GM18526 (cell line): ENCODE measurements around the gene TAOK3.

Experiments used
- POLR2A ChIP-seq: IDR thresholded peaks from 3 replicates; pipeline ENCODE4 v1.6.1; 2011; ENCODE audit not compliant: insufficient read length; ENCODE audit errors: extremely low read depth

Gene TAOK3

DNA sequence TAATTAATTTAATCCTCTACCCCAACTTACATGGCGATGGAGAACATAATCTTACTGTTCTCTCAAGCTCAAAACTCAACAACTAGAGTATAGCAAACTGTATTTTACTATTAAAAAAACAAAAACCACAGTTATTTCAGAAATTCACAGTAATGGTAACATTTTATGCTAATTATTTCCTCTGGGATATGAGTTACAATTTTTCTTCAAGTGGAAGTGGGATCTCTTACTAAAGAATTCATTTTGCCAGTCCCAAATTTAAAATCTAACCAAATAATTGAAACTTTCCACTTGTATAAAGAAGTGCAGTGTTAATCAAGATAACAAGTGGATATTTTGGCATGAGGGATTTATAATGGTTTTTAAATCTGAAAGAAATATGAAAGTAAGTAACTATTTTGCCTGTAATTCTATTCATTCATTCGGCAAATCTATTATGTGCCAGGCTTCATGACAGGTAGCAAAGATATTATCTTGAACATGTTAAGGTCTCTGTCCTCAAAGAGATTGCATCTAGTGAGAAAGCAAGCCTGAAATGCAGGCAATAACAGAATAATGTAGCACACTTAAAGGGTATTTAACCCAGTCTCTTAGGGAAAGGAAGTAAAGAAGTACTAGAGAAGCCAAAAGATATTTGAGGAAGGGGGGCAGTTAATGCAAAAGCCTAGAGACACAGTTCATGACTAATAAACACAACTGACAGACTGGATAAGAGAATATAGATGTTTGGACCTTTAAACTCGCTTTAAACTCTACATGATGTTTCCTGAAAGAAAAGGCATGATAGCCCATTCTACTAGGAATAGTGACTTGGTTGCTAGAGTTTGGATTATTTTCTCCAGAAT, 44.0 kb downstream of the TAOK3 start:
- TF ChIP-seq POLR2A = no peak

DNA sequence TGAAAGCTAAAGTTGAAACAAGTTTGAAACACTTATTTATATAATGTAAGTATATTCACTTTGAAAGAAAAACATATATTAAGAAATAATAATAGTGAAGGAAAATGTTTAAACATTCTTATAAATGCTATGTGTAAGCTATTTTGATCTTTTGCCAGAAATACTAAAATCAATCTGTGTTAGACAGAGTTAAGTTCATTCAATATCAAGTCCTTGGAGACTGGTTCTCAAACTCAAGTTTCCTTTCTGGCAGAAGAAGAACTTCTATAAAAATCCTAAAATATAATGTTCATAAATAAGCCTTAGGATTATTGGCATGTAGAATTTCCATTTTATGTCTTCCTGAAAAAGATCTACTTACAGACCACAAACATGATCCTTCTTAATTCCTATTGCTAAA, 45.3 kb downstream of the TAOK3 start:
- no peak for TF ChIP-seq POLR2A

GRCh38 chr12:118326991-118327390, 45.7 kb downstream of the TAOK3 start:
- no peak for TF ChIP-seq POLR2A

- no peak for TF ChIP-seq POLR2A
Measured at GRCh38 chr12:118325081-118325480, 47.6 kb downstream of the TAOK3 start.

GRCh38 chr12:118319627-118320026, 53.1 kb downstream of the TAOK3 start:
- TF ChIP-seq POLR2A = no peak

DNA sequence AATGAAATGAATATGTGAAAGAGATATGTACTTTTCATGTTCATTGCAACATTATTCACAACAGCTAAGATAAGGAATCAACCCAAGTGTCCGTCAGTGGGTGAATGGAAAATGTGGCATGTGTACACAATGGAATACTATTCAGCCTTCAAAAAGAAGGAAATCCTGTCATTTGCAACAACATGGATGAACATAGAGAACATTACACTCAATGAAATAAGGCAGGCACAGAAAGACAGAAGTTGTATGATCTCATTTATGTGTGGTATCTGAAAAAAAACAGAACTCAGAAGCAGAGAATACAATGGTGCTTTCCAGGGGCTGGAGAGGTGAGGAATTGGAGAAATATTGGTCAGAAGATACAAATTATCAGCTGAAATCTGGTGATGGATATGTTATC, 54.0 kb downstream of the TAOK3 start:
- TF ChIP-seq POLR2A = no peak

GRCh38 chr12:118317729-118318128, 55.0 kb downstream of the TAOK3 start:
- no peak for TF ChIP-seq POLR2A

- TF ChIP-seq POLR2A = no peak
Measured at GRCh38 chr12:118315821-118316220, 56.9 kb downstream of the TAOK3 start.

GRCh38 chr12:118312578-118312977, 60.1 kb downstream of the TAOK3 start:
- no peak for TF ChIP-seq POLR2A

- TF ChIP-seq POLR2A = no peak
Measured at GRCh38 chr12:118311666-118312065, 61.0 kb downstream of the TAOK3 start.

DNA sequence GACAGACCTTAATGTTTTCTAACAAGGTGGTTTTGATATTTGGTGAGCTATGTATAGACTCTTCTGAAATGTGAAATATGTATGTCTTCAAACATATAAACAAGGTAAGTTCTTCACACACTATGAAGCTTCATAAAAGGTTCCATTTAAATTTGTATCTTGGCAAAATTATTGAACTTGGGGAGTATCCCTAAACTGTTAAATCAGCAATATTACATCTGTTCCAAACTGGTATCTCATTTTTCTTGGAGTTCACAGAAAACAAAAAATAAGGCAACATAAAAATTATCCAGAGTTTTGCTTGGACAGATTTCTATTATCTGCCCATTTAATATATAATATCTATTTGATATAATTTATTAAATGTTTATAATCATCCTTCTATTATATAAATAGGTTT, 62.4 kb downstream of the TAOK3 start:
- TF ChIP-seq POLR2A = no peak

- no peak for TF ChIP-seq POLR2A
Measured at GRCh38 chr12:118307069-118307954, 65.4 kb downstream of the TAOK3 start.

- TF ChIP-seq POLR2A = no peak
Measured at GRCh38 chr12:118304093-118304492, 68.6 kb downstream of the TAOK3 start.

DNA sequence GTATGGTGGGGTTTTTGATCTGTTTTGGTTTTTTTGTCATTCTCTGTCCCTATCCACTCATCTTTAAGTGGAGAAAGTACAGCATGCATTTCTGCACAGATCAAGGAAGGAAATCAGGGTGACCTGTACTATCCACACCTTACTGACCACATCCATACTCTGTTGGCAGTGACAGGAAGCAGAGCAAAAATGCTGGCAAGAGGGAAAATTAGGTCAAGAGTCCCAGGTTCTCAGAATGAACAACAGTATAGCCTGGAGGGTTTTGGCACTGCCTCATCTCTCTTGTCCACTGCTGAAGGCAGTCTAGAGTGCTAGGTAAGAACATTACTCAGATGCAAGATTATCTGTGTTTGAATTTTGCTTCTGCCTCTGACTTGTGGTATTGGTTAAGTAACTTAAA, 70.7 kb downstream of the TAOK3 start:
- no peak for TF ChIP-seq POLR2A

DNA sequence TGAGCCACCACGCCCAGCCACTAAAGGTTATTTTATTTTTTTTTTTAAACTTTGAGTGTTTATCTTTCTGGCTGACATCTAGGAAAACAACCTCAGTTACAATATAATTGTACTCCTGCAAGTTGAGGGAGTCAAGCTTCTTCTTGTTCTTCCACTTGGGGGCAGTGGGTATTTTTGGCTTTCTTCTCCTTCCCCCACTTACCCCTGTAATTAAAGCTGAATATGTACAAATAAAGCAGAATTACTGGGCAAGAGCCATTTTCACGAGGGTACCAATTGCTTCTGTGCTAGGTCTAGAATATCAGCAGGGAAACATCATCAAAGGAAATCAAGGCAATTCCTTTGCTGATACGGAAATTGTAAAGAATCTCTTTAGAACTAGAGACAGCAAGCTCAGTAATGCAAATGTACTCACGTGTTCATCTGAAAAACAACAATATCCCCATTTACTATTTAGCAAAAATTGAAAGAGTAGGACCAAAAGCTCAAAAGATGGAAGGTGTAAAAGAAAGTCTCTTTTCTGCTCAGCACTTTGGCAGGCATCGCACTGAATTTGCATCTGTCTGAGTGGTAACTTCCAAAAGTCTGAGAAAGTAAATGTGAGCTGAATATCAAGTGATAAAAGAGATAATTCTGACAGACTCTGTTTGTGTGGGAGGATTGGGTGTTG, 72.8 kb downstream of the TAOK3 start:
- no peak for TF ChIP-seq POLR2A

DNA sequence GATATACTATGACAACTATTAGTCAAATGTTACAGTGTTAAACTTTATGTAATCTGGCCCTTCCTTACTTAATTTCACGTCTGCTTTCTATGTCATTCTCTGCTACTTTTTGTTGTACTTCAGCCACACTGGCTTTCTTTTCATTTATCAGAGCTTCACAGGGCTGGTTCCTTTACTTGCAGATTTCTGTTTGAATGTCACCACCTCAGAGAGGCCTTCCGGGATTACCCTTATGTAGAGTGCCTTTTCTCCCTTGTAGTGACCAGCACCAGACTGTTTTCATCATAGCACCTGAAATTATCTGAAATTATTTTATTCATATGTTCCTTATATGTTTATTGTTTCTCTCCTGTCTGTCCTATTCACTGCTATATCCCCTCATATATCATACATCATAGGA, 75.4 kb downstream of the TAOK3 start:
- no peak for TF ChIP-seq POLR2A

DNA sequence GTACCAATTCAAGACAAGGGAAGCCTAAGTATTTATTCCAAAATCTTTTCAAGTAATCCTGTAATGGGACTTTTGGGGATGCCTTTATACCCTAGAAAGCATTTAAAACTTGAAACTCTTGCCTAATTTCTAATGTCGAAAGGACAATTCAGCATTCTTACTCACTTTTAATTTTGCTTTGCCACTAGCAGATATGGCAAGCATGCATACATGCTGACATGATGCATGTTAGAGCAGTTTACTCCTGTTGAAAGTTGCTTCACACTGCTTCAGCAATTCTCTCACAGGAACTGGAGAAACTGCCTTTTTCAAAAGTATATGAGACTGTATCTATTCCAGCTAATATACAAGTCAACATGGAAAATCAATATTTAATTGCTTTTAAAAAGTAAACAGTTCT, 79.9 kb downstream of the TAOK3 start:
- no peak for TF ChIP-seq POLR2A
